ENCODE data around the gene ARMC7.
"Not testable (repeated sequence)": the region's sequence is repeated elsewhere in the genome, so short reads cannot be mapped to it uniquely, and the experiment has no call there.

The ARMC7 gene

GRCh38 chr17:75130632-75131277, 21.0 kb downstream of the ARMC7 start:
- DNase-seq = peak; percentile 87

- peak; percentile 94 for DNase-seq
Measured at GRCh38 chr17:75131278-75132017, 21.7 kb downstream of the ARMC7 start, which contains the start of gene NT5C. NT5C (minus strand) TSS chr17:75131742; CDS start chr17:75131707, 35 bp downstream.

- DNase-seq = not testable (repeated sequence)
Measured at GRCh38 chr17:75132018-75133000, 22.5 kb downstream of the ARMC7 start.

- no peak for DNase-seq
Measured at GRCh38 chr17:75133001-75133400, 23.2 kb downstream of the ARMC7 start.

GRCh38 chr17:75133607-75134347, 24.0 kb downstream of the ARMC7 start:
- not testable (repeated sequence) for DNase-seq

- no peak for DNase-seq
Measured at GRCh38 chr17:75135452-75135851, 25.7 kb downstream of the ARMC7 start.

GRCh38 chr17:75135946-75136345, 26.2 kb downstream of the ARMC7 start:
- DNase-seq = no peak

- DNase-seq = not testable (repeated sequence)
Measured at GRCh38 chr17:75137762-75138161, 28.0 kb downstream of the ARMC7 start.

- DNase-seq = no peak
Measured at GRCh38 chr17:75138519-75138918, 28.8 kb downstream of the ARMC7 start.

- DNase-seq = no peak
Measured at GRCh38 chr17:75142236-75142971, 32.6 kb downstream of the ARMC7 start.

GRCh38 chr17:75144816-75145512, 35.2 kb downstream of the ARMC7 start:
- DNase-seq = no peak

- DNase-seq = no peak
Measured at GRCh38 chr17:75146592-75146991, 36.8 kb downstream of the ARMC7 start.

- DNase-seq = no peak
Measured at GRCh38 chr17:75147878-75148546, 38.2 kb downstream of the ARMC7 start.

GRCh38 chr17:75151930-75152329, 42.2 kb downstream of the ARMC7 start:
- peak; percentile 37 for DNase-seq

- no peak for DNase-seq
Measured at GRCh38 chr17:75152523-75152921, 42.8 kb downstream of the ARMC7 start.

GRCh38 chr17:75152922-75153779, 43.4 kb downstream of the ARMC7 start:
- peak; percentile 69 for DNase-seq

- peak; percentile 39 for DNase-seq
Measured at GRCh38 chr17:75153780-75154194, 44.0 kb downstream of the ARMC7 start.

- DNase-seq = peak; percentile 100
Measured at GRCh38 chr17:75154195-75155106, 44.7 kb downstream of the ARMC7 start, which contains the start of gene JPT1. JPT1 (minus strand) TSS chr17:75154512; CDS start chr17:75154397, 115 bp downstream.
